Neural progenitor cell (in vitro differentiated cells): ENCODE data around the gene HPGDS. TPM values are rescaled to one million over a fixed set of nuclear protein-coding genes. Genes with fewer than 3 reads are reported as not detected.

ENCODE experiments used
- DNase-seq: peaks from one replicate; pipeline ENCODE4 v3.0.0-alpha.2; 2016; ENCODE audit warnings: low spot score
- H2AFZ ChIP-seq: fragments of 200-600 bp; sonication (generic); replicated peaks from 2 replicates; pipeline ENCODE4 v1.6.1; 2016; ENCODE audit warnings: antibody characterized with exemption
- H3F3A ChIP-seq: fragments of 200-600 bp; sonication (generic); 2 replicates; pipeline ENCODE4 v1.6.1; 2016; ENCODE audit warnings: antibody characterized with exemption, low read depth
- H3K27ac ChIP-seq: fragments of 200-600 bp; sonication (generic); 2 replicates; pipeline ENCODE4 v1.5.1; 2016; ENCODE audit warnings: mild to moderate bottlenecking
- H3K27me3 ChIP-seq: fragments of 200-600 bp; sonication (generic); 2 replicates; pipeline ENCODE4 v1.6.1; 2016; ENCODE audit warnings: mild to moderate bottlenecking, moderate library complexity
- H3K36me3 ChIP-seq: fragments of 200-600 bp; sonication (generic); 2 replicates; pipeline ENCODE4 v1.5.1; 2016
- H3K4me1 ChIP-seq: fragments of 200-600 bp; sonication (generic); 2 replicates; pipeline ENCODE4 v1.6.1; 2016; ENCODE audit warnings: mixed run types
- H3K4me2 ChIP-seq: fragments of 200-600 bp; sonication (generic); 2 replicates; pipeline ENCODE4 v1.6.1; 2016
- H3K4me3 ChIP-seq: fragments of 200-600 bp; sonication (generic); 2 replicates; pipeline ENCODE4 v1.5.1; 2016
- H3K79me2 ChIP-seq: fragments of 200-600 bp; sonication (generic); 2 replicates; pipeline ENCODE4 v1.6.1; 2016; ENCODE audit warnings: low read depth
- H3K9ac ChIP-seq: fragments of 200-600 bp; sonication (generic); 2 replicates; pipeline ENCODE4 v1.6.1; 2016
- H3K9me3 ChIP-seq: fragments of 200-600 bp; sonication (generic); 2 replicates; pipeline ENCODE4 v1.5.1; 2016; ENCODE audit warnings: low read depth
- H4K20me1 ChIP-seq: fragments of 200-600 bp; sonication (generic); 2 replicates; pipeline ENCODE4 v1.6.1; 2016; ENCODE audit warnings: low read depth
- H3K27ac Mint-ChIP-seq: 3 replicates; pipeline ENCODE4 v1.8.0; 2021; ENCODE audit warnings: mixed read lengths
- H3K27me3 Mint-ChIP-seq: 2 replicates; pipeline ENCODE4 v1.8.0; 2022; ENCODE audit warnings: low read depth, mild to moderate bottlenecking, inconsistent platforms, moderate library complexity, mixed read lengths; ENCODE audit not compliant: insufficient read depth
- H3K36me3 Mint-ChIP-seq: 3 replicates; pipeline ENCODE4 v1.8.0; 2021; ENCODE audit warnings: mixed read lengths
- H3K4me1 Mint-ChIP-seq: 3 replicates; pipeline ENCODE4 v1.8.0; 2021; ENCODE audit warnings: mixed read lengths
- H3K4me3 Mint-ChIP-seq: 3 replicates; pipeline ENCODE4 v1.8.0; 2021; ENCODE audit warnings: mild to moderate bottlenecking, moderate library complexity, mixed read lengths
- H3K9me3 Mint-ChIP-seq: 3 replicates; pipeline ENCODE4 v1.8.0; 2020; ENCODE audit warnings: mixed read lengths
- EZH2 ChIP-seq: fragments of 200-600 bp; sonication (generic); IDR thresholded peaks from 2 replicates; pipeline ENCODE4 v1.6.1; 2017; ENCODE audit warnings: antibody characterized with exemption, mild to moderate bottlenecking, moderate library complexity
- EZH2phosphoT487 ChIP-seq: fragments of 200-600 bp; sonication (generic); IDR thresholded peaks from 2 replicates; pipeline ENCODE4 v1.6.1; 2017; ENCODE audit warnings: antibody characterized with exemption
- total RNA-seq: library from RNA; depleted of rRNA; stranded (reverse); fragments of >200 nt; gene quantifications from 2 replicates; pipeline ENCODE4 v1.2.3, GENCODE V29; 2015; ENCODE audit warnings: low replicate concordance
- TF ChIP-seq, protein P1 (sequence below): fragments of 200-600 bp; sonication (generic); IDR thresholded peaks from 2 replicates; pipeline ENCODE4 v1.5.1; 2017; ENCODE audit warnings: antibody characterized with exemption, mild to moderate bottlenecking

Gene HPGDS
- total RNA-seq, 1 donor from 2014 or later = not detected

DNA sequence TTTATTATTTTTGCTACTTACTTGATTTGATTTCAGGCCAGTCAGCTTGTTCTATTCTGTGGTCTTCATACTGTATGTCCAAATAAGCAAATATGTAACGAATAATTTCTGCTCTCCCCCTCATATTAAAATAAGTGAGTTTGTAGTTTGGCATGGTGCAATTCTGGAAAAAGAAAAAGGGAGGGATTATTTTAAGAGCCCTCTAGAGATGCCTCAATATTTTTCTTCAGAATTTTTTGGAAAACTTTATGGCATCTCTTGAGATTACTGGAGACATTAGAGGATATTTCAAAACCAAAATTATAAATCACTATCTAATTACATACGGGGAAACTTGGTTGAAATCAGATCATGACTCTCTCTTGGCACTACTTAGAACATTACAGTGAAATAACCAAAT lies 8.2 kb downstream of the HPGDS start:
- Histone ChIP-seq H3K4me2 (no peak overlapping the region), H3K9ac (no peak overlapping the region), H3K4me3 (no peak overlapping the region), H3K36me3 (no peaks in the 10 kb centered on the region), H3F3A (no peaks in the 10 kb centered on the region), H2AFZ (no peak overlapping the region), H3K9me3 (no peaks in the 10 kb centered on the region), H3K27ac (no peak overlapping the region), H3K4me1 (peaks cover 13% of the 10 kb centered on the region), H3K79me2 (no peaks in the 10 kb centered on the region), H4K20me1 (no peaks in the 10 kb centered on the region), H3K27me3 (no peaks in the 10 kb centered on the region)
- Mint-ChIP-seq H3K27me3 (peaks cover 3% of the 10 kb centered on the region), H3K27ac (no peak overlapping the region), H3K36me3 (no peaks in the 10 kb centered on the region), H3K4me3 (no peak overlapping the region), H3K9me3 (no peaks in the 10 kb centered on the region), H3K4me1 (peaks cover 3% of the 10 kb centered on the region)
- no peak for TF ChIP-seq EZH2
- no peak for TF ChIP-seq EZH2phosphoT487
- TF ChIP-seq, protein P1, sequence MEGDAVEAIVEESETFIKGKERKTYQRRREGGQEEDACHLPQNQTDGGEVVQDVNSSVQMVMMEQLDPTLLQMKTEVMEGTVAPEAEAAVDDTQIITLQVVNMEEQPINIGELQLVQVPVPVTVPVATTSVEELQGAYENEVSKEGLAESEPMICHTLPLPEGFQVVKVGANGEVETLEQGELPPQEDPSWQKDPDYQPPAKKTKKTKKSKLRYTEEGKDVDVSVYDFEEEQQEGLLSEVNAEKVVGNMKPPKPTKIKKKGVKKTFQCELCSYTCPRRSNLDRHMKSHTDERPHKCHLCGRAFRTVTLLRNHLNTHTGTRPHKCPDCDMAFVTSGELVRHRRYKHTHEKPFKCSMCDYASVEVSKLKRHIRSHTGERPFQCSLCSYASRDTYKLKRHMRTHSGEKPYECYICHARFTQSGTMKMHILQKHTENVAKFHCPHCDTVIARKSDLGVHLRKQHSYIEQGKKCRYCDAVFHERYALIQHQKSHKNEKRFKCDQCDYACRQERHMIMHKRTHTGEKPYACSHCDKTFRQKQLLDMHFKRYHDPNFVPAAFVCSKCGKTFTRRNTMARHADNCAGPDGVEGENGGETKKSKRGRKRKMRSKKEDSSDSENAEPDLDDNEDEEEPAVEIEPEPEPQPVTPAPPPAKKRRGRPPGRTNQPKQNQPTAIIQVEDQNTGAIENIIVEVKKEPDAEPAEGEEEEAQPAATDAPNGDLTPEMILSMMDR = no peak
- no peak for DNase-seq

DNA sequence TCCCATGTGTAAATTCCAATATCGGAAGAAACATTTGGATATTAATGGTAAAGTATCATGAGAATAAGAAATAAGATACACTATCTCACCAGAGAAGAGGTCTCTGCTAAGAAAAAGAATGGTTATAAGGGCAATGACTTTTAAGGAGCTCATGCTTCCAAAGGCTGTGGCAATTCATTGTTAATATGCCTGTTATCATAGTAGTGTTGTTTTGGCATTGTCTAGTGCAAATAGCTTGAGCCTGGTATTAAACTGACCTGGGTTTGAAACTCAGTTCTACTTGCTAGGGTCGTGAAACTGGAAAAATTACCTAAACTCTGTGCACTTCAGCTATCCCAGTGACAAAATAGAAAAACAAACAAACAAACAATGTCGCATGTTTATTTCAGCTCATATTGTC lies 8.8 kb downstream of the HPGDS start:
- H3K4me3 Mint-ChIP-seq = no peak overlapping the region
- H3K9me3 Mint-ChIP-seq = no peaks in the 10 kb centered on the region
- no peak overlapping the region for H3K4me3 ChIP-seq

DNA sequence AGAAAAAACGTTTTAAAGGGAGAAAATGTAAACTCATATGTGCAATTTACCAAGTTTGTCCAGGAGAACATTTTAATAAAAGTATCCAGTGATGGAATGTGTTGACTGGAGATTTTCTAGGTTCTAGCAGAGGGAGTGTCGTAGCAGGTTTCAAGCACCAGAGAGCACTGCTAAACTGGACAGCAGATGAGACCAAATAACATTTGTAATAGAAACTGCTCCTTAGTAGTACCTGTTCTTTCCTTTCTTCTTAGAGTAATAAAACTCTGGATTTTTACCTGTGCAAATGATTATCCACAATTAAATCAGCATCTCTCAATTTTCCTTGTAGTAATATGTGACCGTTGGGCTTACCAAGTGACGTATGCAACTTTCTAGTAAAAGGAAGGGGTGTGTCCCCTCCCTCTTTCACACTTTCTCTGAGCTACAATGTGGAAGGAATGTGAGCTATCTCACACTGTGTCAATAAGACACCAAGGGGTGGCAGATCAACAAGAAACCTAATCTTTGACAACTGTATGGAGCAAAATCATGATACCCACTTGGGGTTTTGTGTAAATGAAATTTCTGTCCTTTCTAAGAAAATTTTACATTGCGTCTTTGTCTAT lies 9.5 kb downstream of the HPGDS start:
- Mint-ChIP-seq H3K36me3 (no peaks in the 10 kb centered on the region), H3K27ac (peak overlapping the region; percentile 2), H3K4me3 (no peak overlapping the region), H3K9me3 (peaks cover 1% of the 10 kb centered on the region), H3K4me1 (peaks cover 3% of the 10 kb centered on the region), H3K27me3 (peaks cover 3% of the 10 kb centered on the region)
- no peak overlapping the region for H3K4me3 ChIP-seq
- peaks cover 13% of the 10 kb centered on the region for H3K4me1 ChIP-seq
- H3K27me3 ChIP-seq = no peaks in the 10 kb centered on the region
- H3K9me3 ChIP-seq = no peaks in the 10 kb centered on the region
- peak; percentile 71 for DNase-seq
- no peak for TF ChIP-seq EZH2phosphoT487
- TF ChIP-seq, protein P1 = peak; percentile 56
- no peaks in the 10 kb centered on the region for H3F3A ChIP-seq
- peak overlapping the region; percentile 49 for H3K4me2 ChIP-seq
- H4K20me1 ChIP-seq = no peaks in the 10 kb centered on the region
- H3K9ac ChIP-seq = no peak overlapping the region
- H3K36me3 ChIP-seq = no peaks in the 10 kb centered on the region
- H3K27ac ChIP-seq = no peak overlapping the region
- H2AFZ ChIP-seq = peak overlapping the region; percentile 53
- no peaks in the 10 kb centered on the region for H3K79me2 ChIP-seq

More for the DNA sequence above, 8.8 kb downstream of the HPGDS start:
- Mint-ChIP-seq H3K36me3 (no peaks in the 10 kb centered on the region), H3K27me3 (peaks cover 3% of the 10 kb centered on the region), H3K27ac (no peak overlapping the region), H3K4me1 (peaks cover 3% of the 10 kb centered on the region)
- Histone ChIP-seq H3K27me3 (no peaks in the 10 kb centered on the region), H3K27ac (no peak overlapping the region), H3K4me1 (peaks cover 13% of the 10 kb centered on the region), H3F3A (no peaks in the 10 kb centered on the region), H2AFZ (no peak overlapping the region), H3K79me2 (no peaks in the 10 kb centered on the region), H3K9me3 (no peaks in the 10 kb centered on the region), H3K9ac (no peak overlapping the region), H3K4me2 (peak overlapping the region; percentile 49), H4K20me1 (no peaks in the 10 kb centered on the region), H3K36me3 (no peaks in the 10 kb centered on the region)
- no peak for DNase-seq
- TF ChIP-seq, protein P1 = no peak
